ENCODE measurements around the gene JMJD8.

- no peak for TF ChIP-seq CTCF (conservative IDR thresholded peaks at IDR 0.05; ENCODE audit: low read depth in 2 of 2)
- TF ChIP-seq ETS1 (IDR thresholded peaks at IDR 0.05), result no peak
Observed at GRCh38 chr16:724188-725040, 40.3 kb upstream of the JMJD8 start.
